H1 (cell line): ENCODE results near the gene STXBP6. TPM values are rescaled to one million over a fixed set of nuclear protein-coding genes. Genes with fewer than 3 reads are reported as not detected.

Experiments
- ATF3 ChIP-seq: IDR thresholded peaks from 2 replicates; pipeline ENCODE4 v1.6.1; 2011; ENCODE audit warnings: low read depth, mild to moderate bottlenecking, low read length; ENCODE audit not compliant: insufficient read depth
- BCL11A ChIP-seq, 2 experiments: IDR thresholded peaks; one replicate each; pipeline ENCODE4 v1.6.1; 2011; ENCODE audit warnings: low read depth in 2 of 2, low read length in 2 of 2, mild to moderate bottlenecking in 2 of 2
- CBX8 ChIP-seq: fragments of 300-800, 300-1000 bp; sonication (generic); IDR thresholded peaks from 2 replicates; pipeline ENCODE4 v1.7.1; 2016; ENCODE audit warnings: low read depth, low read length, borderline replicate concordance
- GTF2F1 ChIP-seq: IDR thresholded peaks from 2 replicates; pipeline ENCODE4 v1.6.1; 2012; ENCODE audit warnings: low read depth, low read length, improper control_type of control experiment, borderline replicate concordance
- NANOG ChIP-seq: IDR thresholded peaks from 2 replicates; pipeline ENCODE4 v1.6.1; 2011; ENCODE audit warnings: low read length, low read depth, mild to moderate bottlenecking, inconsistent platforms; ENCODE audit not compliant: insufficient read depth, poor library complexity, severe bottlenecking
- SIRT6 ChIP-seq: IDR thresholded peaks from one replicate; pipeline ENCODE4 v1.7.1; 2012; ENCODE audit warnings: low read length, inconsistent platforms
- SP4 ChIP-seq: IDR thresholded peaks from 2 replicates; pipeline ENCODE4 v1.6.1; 2012; ENCODE audit warnings: low read length, inconsistent platforms
- YY1 ChIP-seq: IDR thresholded peaks from 2 replicates; pipeline ENCODE4 v1.6.1; 2011; ENCODE audit warnings: low read depth, mild to moderate bottlenecking, low read length
- polyA plus RNA-seq, 7 experiments: library from polyadenylated mRNA; depleted of rRNA in 3 of 7; stranded (reverse) in 5 of 7; unstranded in 2 of 7; fragments of >200 nt in 5 of 7; fragments of 200-250 nt in 2 of 7; gene quantifications; 1 replicate in 5 of 7; 2 replicates in 1 of 7; 4 replicates in 1 of 7; pipeline versions ENCODE4 v1.2.1 to v1.2.3, GENCODE V29; 2011 to 2013; ENCODE audit warnings: missing spikeins in 2 of 7, mixed read lengths in 2 of 7
- total RNA-seq: library from RNA; stranded (reverse); fragmentation: NEBNext Ultra II Directional; extraction: Animal tissue kit (Norgen Biotek cat#: 25700); gene quantifications from 2 replicates; pipeline ENCODE4 v1.2.1, GENCODE V29; 2021

Gene STXBP6
- total and polyA plus RNA-seq, 2 of the 8 experiments (the other 6 are each of a cell fraction or from before 2014, with no cell fraction given) = 9.4 to 18.1 TPM

- TF ChIP-seq SIRT6 = no peak
- TF ChIP-seq GTF2F1 = no peak
- no peak for TF ChIP-seq BCL11A (IDR thresholded peaks at IDR 0.05; ENCODE audit: low read depth in 2 of 2, low read length in 2 of 2)
- no peak for TF ChIP-seq YY1
- no peak for TF ChIP-seq SP4
- no peak for TF ChIP-seq NANOG
- TF ChIP-seq CBX8 = no peak
- TF ChIP-seq ATF3 = no peak
These were observed 23.3 kb downstream of the STXBP6 start (continued) for GRCh38 chr14:25026476-25027137.
